OCI-LY3 (cell line): ENCODE results near the gene ITFG1.

Source experiments
- H2AFZ ChIP-seq: fragments of 200-600, 300-600 bp; shearing (Covaris generic); 2 replicates; pipeline ENCODE4 v1.6.0; 2014; ENCODE audit warnings: antibody characterized with exemption, low read depth, low read length
- H3K27ac ChIP-seq: fragments of 200-600, 300-600 bp; sonication (generic); 2 replicates; pipeline ENCODE4 v1.5.1; 2014; ENCODE audit warnings: mild to moderate bottlenecking, low read length, moderate library complexity, mixed read lengths
- H3K27me3 ChIP-seq: fragments of 200-600, 300-600 bp; sonication (generic); 2 replicates; pipeline ENCODE4 v1.6.1; 2014; ENCODE audit warnings: low read depth, low read length, mixed read lengths
- H3K36me3 ChIP-seq: fragments of 200-600, 300-600 bp; sonication (generic); replicated peaks from 2 replicates; pipeline ENCODE3; 2014; ENCODE audit warnings: low read depth, low read length, mixed read lengths
- H3K4me1 ChIP-seq: fragments of 300-600, 200-600 bp; sonication (generic); 2 replicates; pipeline ENCODE4 v1.6.1; 2014; ENCODE audit warnings: low read length, mixed read lengths
- H3K4me2 ChIP-seq: fragments of 200-600, 300-600 bp; sonication (generic); 2 replicates; pipeline ENCODE4 v1.6.1; 2014; ENCODE audit warnings: low read length, mixed read lengths
- H3K4me3 ChIP-seq: fragments of 300-600, 200-600 bp; sonication (generic); 2 replicates; pipeline ENCODE4 v1.5.1; 2014; ENCODE audit warnings: antibody characterized with exemption, mild to moderate bottlenecking, low read length, moderate library complexity
- H3K79me2 ChIP-seq: fragments of 300-600, 200-600 bp; shearing (Covaris generic); 2 replicates; pipeline ENCODE4 v1.6.1; 2014; ENCODE audit warnings: mild to moderate bottlenecking, low read length, mixed read lengths
- H3K9ac ChIP-seq: fragments of 300-600, 200-600 bp; shearing (Covaris generic); 2 replicates; pipeline ENCODE4 v1.6.0; 2014; ENCODE audit warnings: mild to moderate bottlenecking, low read length, moderate library complexity
- H3K9me3 ChIP-seq: fragments of 200-600, 300-600 bp; shearing (Covaris generic); 2 replicates; pipeline ENCODE4 v1.6.1; 2014; ENCODE audit warnings: low read length, mixed read lengths; ENCODE audit not compliant: insufficient read depth
- H4K20me1 ChIP-seq: fragments of 200-600, 300-600 bp; sonication (generic); 2 replicates; pipeline ENCODE4 v1.6.1; 2016; ENCODE audit warnings: low read length, mixed read lengths; ENCODE audit not compliant: insufficient read depth
- CTCF ChIP-seq: fragments of 200-600, 300-600 bp; sonication (generic); IDR thresholded peaks from 2 replicates; pipeline ENCODE4 v1.5.1; 2014; ENCODE audit warnings: antibody characterized with exemption, low read length, low read depth
- EZH2phosphoT487 ChIP-seq: fragments of 200-600 bp; shearing (Covaris generic); IDR thresholded peaks from 2 replicates; pipeline ENCODE4 v1.6.1; 2018; ENCODE audit warnings: antibody characterized with exemption, mixed run types, low read depth

The ITFG1 gene

GRCh38 chr16:47144559-47144877 is 316.3 kb downstream of the ITFG1 start:
- Histone ChIP-seq H3K9ac (no peak overlapping the region), H3K4me1 (peaks cover 7% of the 10 kb centered on the region; the same call in 1 of the 2 replicates), H3K36me3 (no peaks in the 10 kb centered on the region), H3K27me3 (peaks cover 5% of the 10 kb centered on the region; the same call in 1 of the 2 replicates), H3K9me3 (no peaks in the 10 kb centered on the region), H3K79me2 (no peaks in the 10 kb centered on the region), H3K4me2 (no peak overlapping the region), H3K4me3 (no peak overlapping the region), H4K20me1 (no peaks in the 10 kb centered on the region), H2AFZ (no peak overlapping the region), H3K27ac (no peak overlapping the region)
- TF ChIP-seq CTCF = no peak
- no peak for TF ChIP-seq EZH2phosphoT487

- H3K4me2 ChIP-seq = peak within 1 kb of the TSS; percentile 97
- H2AFZ ChIP-seq = no peak within 1 kb of the TSS
- H3K9me3 ChIP-seq = no peaks in the 10 kb centered on the region
- no peaks in the 10 kb centered on the region for H3K36me3 ChIP-seq
- peaks cover 7% of the 10 kb centered on the region; the same call in 1 of the 2 replicates for H3K4me1 ChIP-seq
- H3K4me3 ChIP-seq = peak within 1 kb of the TSS; percentile 86
- no peak within 1 kb of the TSS for H3K27ac ChIP-seq
- TF ChIP-seq CTCF (no peak), EZH2phosphoT487 (no peak)
- H4K20me1 ChIP-seq = no peaks in the 10 kb centered on the region
- H3K27me3 ChIP-seq = peaks cover 5% of the 10 kb centered on the region; the same call in 1 of the 2 replicates
- H3K9ac ChIP-seq = no peak within 1 kb of the TSS
- H3K79me2 ChIP-seq = no peaks in the 10 kb centered on the region
These were observed 316.9 kb downstream of the ITFG1 start, which contains the start of gene NETO2 for GRCh38 chr16:47143677-47144558. Gene NETO2, minus strand, starts transcription at chr16:47143945. Its CDS starts 333 bp downstream, at chr16:47143612.

- Histone ChIP-seq H3K27ac (no peak overlapping the region), H3K36me3 (no peaks in the 10 kb centered on the region), H3K79me2 (no peaks in the 10 kb centered on the region), H3K9me3 (no peaks in the 10 kb centered on the region), H3K4me1 (peaks cover 7% of the 10 kb centered on the region; the same call in 1 of the 2 replicates), H3K4me3 (peak overlapping the region; percentile 86), H3K4me2 (peak overlapping the region; percentile 97), H3K9ac (0 out of 2 replicates have a peak overlapping the region, but pooled peaks have one; percentile 41), H2AFZ (0 out of 2 replicates have a peak overlapping the region, but pooled peaks have one; percentile 89), H3K27me3 (peaks cover 5% of the 10 kb centered on the region; the same call in 1 of the 2 replicates), H4K20me1 (no peaks in the 10 kb centered on the region)
- no peak for TF ChIP-seq EZH2phosphoT487
- no peak for TF ChIP-seq CTCF
These were observed 317.8 kb downstream of the ITFG1 start for GRCh38 chr16:47142821-47143676.

GRCh38 chr16:47142486-47142820 is 318.4 kb downstream of the ITFG1 start:
- peak overlapping the region; percentile 89; the same call in 1 of the 2 replicates for H2AFZ ChIP-seq
- peak overlapping the region; percentile 41; the same call in 1 of the 2 replicates for H3K9ac ChIP-seq
- no peak overlapping the region for H3K27ac ChIP-seq
- H3K36me3 ChIP-seq = no peaks in the 10 kb centered on the region
- H3K4me3 ChIP-seq = peak overlapping the region; percentile 86
- H3K9me3 ChIP-seq = no peaks in the 10 kb centered on the region
- H3K4me1 ChIP-seq = peaks cover 7% of the 10 kb centered on the region; the same call in 1 of the 2 replicates
- no peak for TF ChIP-seq EZH2phosphoT487
- TF ChIP-seq CTCF = no peak
- H4K20me1 ChIP-seq = no peaks in the 10 kb centered on the region
- peaks cover 5% of the 10 kb centered on the region; the same call in 1 of the 2 replicates for H3K27me3 ChIP-seq
- H3K79me2 ChIP-seq = no peaks in the 10 kb centered on the region
- peak overlapping the region; percentile 97 for H3K4me2 ChIP-seq
